IPS-18c (cell line): ENCODE data around the gene SGCD.

ENCODE experiments used
- H3K4me3 ChIP-seq: 2 replicates; pipeline ENCODE4 v1.7.0; 2013; ENCODE audit warnings: low read depth, mild to moderate bottlenecking, low read length, moderate library complexity; ENCODE audit not compliant: insufficient read depth
- H3K9me3 ChIP-seq: one replicate; pipeline ENCODE4 v1.6.1; 2013; ENCODE audit warnings: mild to moderate bottlenecking, low read length, moderate library complexity; ENCODE audit not compliant: control insufficient read depth, insufficient read depth

The SGCD gene

DNA sequence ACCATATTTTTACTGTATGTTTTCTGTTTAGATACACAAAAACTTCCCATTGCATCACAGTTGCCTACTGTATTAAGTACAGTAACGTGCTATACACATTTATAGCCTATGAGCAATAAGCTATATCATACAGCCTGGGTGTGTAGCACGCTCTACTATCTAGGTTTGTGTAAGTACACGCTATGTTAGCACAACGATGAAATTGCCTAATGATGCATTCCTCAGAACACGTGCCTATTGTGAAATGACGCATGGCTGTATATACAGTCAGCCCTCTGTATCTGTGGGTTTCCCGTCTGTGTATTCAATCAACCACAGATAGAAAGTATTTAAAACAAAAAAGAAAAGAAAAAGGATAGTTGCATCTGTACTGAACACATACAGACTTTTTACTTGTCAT lies 64.2 kb downstream of the SGCD start:
- Histone ChIP-seq H3K9me3 (no peaks in the 10 kb centered on the region), H3K4me3 (no peak overlapping the region)

- Histone ChIP-seq H3K4me3 (no peak overlapping the region), H3K9me3 (no peaks in the 10 kb centered on the region)
Observed at GRCh38 chr5:156393980-156394379, 67.0 kb downstream of the SGCD start.

DNA sequence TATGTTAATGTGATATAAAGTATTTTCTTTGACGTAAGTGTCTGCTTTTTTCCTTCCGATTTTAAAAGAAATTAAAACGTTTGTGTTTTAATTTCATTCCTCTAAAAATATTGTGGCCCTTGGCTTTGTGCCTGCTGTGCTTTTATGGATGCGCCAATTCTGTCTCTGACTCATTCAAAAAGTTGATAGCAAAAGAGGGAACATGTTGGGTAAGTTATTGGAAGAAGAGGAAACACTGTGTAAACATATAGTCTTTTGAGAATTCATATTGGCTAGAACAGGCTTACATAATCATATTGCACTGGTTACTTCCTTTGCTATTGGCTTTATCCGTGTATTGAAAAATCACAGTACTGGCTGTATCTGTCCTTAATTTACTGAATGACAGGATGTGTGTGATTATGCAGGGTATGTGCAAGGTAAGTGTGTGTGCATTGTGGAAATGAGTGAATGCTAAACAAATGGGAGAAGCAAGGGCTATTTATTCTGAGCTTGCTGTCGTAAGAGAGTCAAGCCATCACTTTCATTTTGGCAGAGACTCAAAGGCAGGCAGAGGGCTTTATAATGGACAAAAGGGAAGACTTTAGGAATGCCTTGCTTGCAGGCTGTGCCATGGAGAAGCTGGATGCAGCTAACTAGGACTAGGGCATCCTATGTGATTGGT lies 67.8 kb downstream of the SGCD start:
- no peak overlapping the region for H3K4me3 ChIP-seq
- H3K9me3 ChIP-seq = no peaks in the 10 kb centered on the region

DNA sequence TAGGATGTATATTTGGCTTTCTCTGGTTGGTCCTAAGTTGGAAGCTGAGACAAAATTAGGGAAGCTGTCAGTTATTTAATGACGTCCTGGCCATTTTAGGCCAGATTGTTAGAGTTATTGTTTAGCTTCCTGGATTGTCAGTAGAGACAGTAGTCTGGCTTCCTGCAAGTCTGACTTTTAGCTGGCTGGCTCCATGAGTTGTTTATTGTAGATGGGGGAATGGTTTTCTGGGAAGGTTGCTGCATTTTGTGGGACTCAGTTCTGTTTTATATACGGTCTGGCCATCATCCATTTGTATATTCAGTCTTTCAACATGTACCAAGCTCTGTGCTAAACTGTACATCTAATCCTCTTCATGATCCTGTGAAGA lies 68.3 kb downstream of the SGCD start:
- H3K4me3 ChIP-seq = no peak overlapping the region
- H3K9me3 ChIP-seq = no peaks in the 10 kb centered on the region

DNA sequence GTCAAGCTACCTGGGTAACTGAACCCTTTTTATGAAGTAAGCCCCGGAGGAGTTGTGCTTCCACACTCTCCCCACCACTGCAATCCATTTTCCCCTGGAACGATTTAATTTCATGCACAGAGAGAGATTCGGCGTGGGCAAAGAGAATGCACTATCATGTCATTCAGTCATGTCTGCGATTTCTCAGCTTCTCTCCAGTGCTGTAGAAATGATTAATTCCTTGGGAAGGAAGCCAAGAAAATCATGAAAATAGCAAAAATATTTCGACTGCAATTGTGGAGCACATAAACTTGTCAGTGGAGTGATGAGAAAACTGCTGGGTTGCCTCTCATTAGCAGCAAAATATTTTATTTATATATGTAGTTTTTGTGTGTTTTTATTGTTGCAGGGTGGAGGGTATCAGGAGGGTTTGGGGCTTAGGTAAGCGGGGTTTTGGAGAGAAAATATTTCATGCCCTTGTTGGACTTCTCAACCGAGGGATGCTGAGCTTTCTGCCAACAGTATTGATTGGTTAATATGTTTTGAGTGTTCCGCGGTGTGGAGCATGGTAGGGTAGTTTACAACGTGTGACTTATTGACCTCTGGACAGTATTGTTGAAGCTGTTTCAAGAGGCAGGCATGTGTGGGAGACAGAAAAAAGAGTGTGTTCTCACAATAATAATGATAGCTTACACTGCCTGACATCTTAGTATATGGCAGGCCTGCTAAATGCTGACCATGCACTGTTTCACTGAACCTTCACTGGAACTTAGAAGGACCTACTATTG lies 69.3 kb downstream of the SGCD start:
- H3K9me3 ChIP-seq = no peaks in the 10 kb centered on the region
- H3K4me3 ChIP-seq = no peak overlapping the region

DNA sequence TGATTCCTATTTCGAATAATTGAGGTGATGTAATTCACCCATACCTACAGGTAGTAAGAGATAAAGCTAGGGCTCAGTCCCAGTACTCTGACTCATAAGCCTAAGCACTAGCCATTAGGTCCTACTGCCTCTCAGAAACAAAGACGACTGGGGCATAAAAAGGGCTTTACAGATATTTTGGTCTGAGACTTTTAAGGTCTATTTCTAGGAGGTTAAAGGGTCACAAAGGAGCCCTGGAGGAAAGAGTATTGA lies 69.8 kb downstream of the SGCD start:
- Histone ChIP-seq H3K4me3 (no peak overlapping the region), H3K9me3 (no peaks in the 10 kb centered on the region)

- no peak overlapping the region for H3K4me3 ChIP-seq
Observed at GRCh38 chr5:156399323-156399722, 72.4 kb downstream of the SGCD start.

DNA sequence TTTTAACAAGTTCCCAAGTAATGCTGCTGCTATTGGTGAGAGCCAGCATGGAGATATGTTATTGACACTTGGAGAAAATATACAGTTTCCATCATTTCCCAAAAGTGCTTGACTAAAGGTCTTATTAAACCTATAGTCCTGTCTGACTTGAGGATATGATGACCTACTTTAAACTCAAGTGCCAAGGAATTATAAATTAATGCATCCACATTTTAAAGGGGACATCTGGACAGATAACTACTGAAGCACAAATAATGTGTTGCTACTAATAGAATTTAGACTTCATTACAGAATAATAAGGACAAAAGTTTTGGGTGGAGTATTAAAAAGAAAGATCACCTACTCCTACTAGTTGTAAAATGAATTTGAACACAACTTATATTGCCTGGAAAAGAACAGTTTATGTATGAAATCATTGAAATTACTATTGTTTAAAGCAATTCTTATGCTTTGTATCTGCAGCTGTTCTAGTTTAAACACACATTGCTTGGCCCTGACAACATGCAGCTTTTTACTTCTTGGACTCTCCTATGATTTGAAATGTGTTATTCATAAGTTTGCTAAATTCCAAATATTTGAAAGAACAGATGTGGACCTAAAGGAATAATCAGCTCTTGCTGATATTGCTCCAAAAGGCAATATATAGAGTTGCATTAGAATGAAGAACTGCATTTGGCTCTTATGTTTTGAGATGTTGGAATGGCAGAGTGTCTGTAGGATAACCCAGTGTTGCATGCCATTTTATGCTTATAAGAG lies 73.4 kb downstream of the SGCD start:
- Histone ChIP-seq H3K9me3 (no peaks in the 10 kb centered on the region), H3K4me3 (no peak overlapping the region)

More at GRCh38 chr5:156399323-156399722, 72.4 kb downstream of the SGCD start:
- no peaks in the 10 kb centered on the region for H3K9me3 ChIP-seq

DNA sequence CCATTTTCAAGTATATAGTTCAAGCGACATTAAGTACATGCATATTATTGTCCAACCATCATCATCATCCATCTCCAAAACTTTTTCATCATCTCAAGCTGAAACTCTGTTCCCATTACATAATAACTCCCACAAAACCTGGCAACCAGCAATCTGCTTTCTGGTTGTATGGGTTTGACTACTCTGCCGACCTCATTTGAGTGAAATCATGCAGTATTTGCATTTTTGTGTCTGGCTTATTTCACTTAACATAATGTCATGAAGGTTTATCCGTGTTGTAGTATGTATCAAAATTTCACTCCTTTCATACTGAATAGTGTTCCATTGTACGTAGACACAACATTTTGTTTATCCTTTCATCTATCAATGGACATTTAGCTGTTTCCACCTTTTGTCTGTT lies 74.8 kb downstream of the SGCD start:
- H3K4me3 ChIP-seq = no peak overlapping the region

GRCh38 chr5:156402387-156402921 lies 75.5 kb downstream of the SGCD start:
- Histone ChIP-seq H3K9me3 (no peaks in the 10 kb centered on the region), H3K4me3 (no peak overlapping the region)

More for the DNA sequence above, 74.8 kb downstream of the SGCD start:
- H3K9me3 ChIP-seq = no peaks in the 10 kb centered on the region

DNA sequence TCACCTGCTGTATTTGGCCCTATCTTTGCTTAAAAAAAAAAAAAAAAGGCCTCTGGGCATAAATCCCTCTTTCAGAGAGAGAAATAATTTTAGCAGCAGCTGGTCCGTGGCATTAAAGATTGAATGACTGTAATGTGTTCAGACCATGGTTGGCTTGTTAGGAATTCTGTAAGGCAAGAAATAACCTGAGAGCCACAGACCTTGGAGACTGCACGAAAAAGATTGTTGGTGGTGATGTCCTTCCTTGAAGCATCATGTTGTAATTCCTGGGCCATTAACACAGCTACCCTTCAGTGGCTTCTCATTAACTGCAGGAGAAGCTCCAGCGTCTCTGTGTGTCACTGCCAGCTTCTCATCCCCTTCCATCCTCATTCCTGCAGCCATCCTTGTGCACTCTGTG lies 79.0 kb downstream of the SGCD start:
- no peaks in the 10 kb centered on the region for H3K9me3 ChIP-seq
- H3K4me3 ChIP-seq = no peak overlapping the region

DNA sequence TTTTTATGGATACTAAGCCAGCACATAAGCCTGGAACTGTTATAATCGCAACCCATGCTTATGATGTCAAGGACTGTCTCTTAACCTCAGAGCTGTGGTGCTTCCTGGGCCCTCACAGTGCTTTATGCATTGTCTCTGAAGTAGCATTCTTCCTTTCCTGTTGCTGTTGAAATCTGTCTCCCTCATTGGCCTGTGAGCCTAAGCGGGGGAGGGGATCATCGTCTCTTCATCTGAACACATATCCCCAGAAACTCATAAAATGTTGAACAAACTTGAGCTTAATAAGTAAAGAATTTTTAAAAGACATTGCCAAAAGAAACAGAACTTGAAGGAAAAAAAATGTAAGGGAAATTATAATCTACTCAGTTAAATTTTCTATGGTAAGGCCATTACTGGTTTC lies 80.3 kb downstream of the SGCD start:
- Histone ChIP-seq H3K9me3 (no peaks in the 10 kb centered on the region), H3K4me3 (no peak overlapping the region)

DNA sequence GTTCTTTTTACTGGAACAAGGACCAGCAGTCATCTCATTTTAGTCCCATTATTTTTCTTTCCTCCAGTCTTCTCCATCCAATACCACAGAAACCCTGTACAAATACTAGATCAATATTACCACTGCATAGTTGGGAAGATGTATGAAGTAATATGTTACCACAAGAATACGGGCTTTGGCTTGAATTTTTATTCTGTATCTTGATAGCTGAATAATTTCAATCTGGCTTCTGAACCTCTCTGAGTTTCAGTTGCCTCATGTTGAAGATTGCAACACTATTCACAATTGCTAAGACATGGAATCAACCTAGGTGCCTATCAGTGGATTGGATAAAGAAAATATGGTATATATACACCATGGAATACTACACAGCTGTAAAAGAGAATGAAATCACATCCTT lies 82.9 kb downstream of the SGCD start:
- Histone ChIP-seq H3K9me3 (no peaks in the 10 kb centered on the region), H3K4me3 (no peak overlapping the region)

DNA sequence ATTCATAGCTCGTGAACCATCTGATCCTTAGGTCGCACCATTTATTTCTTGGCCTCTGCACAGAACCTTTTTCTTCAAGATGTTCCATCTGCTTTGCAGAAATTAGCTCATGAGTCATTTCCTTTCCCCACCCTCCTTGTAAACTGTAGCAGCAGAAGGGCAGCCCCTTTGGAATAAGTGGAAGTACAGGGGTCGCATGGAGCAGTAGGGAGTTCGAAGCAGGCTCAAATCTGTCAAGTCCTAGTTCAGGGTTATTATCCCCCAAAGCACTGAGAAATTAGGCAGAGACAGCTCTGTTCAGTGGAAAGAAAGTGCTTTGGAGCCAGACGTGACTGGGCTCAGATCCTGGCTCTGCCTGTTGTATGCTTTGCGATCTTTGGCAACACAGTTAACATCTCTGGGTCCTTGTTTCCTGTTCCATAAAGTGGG lies 84.2 kb downstream of the SGCD start:
- no peaks in the 10 kb centered on the region for H3K9me3 ChIP-seq
- no peak overlapping the region for H3K4me3 ChIP-seq

DNA sequence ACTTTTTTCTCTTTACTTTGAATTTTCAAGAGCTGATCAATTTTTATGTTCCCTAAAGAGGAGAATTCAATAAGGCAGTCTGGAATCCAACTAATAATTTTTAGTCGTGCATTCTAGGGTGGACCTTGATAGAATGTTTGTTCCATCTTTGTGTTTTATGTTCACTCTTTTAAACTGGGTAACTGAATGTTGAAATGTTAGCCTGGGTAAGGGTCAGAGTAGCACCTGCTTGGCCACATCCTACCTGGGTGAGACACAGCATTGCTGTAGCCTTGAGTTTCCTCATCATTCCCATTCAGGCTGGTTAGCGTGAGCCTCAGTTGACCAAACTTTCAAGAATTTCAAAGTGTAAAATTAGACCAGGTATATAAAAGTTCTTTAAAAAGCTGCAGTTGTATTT lies 85.0 kb downstream of the SGCD start:
- Histone ChIP-seq H3K4me3 (no peak overlapping the region), H3K9me3 (no peaks in the 10 kb centered on the region)

- H3K4me3 ChIP-seq = no peak overlapping the region
Observed at GRCh38 chr5:156414391-156414790, 87.4 kb downstream of the SGCD start.

DNA sequence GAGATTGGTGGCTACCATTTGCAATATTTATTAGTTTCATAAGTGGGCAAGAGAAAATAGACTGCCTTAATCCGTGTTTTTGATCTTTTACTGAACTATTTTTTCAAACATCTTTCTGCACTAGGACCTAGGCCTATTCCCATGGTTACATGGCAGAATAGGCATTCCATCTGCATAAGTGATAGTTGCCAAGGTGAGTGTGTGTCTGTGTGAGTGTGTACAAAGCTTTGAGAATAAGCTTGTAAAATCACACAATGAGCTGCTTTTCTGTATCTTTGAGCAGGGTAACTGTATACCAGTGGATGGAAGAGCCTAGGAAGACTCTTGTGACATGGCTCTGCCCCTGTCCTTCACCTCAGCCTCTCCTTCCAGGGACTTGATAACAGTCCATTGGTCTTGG lies 92.7 kb downstream of the SGCD start:
- no peaks in the 10 kb centered on the region for H3K9me3 ChIP-seq
- no peak overlapping the region for H3K4me3 ChIP-seq

More at GRCh38 chr5:156414391-156414790, 87.4 kb downstream of the SGCD start:
- H3K9me3 ChIP-seq = no peaks in the 10 kb centered on the region

- no peaks in the 10 kb centered on the region for H3K9me3 ChIP-seq
Observed at GRCh38 chr5:156420665-156421064, 93.7 kb downstream of the SGCD start.

More at GRCh38 chr5:156420665-156421064, 93.7 kb downstream of the SGCD start:
- H3K4me3 ChIP-seq = no peak overlapping the region
